SK-N-SH (cell line): Measurements from ENCODE around the gene CDKAL1.

ENCODE experiments used
- POLR2AphosphoS5 ChIP-seq: IDR thresholded peaks from 2 replicates; pipeline ENCODE4 v1.6.1; 2012; ENCODE audit warnings: low read depth, low read length
- RAD21 ChIP-seq: IDR thresholded peaks from 2 replicates; pipeline ENCODE4 v1.6.1; 2012; ENCODE audit warnings: mild to moderate bottlenecking, low read length
- TF ChIP-seq, protein P1 (sequence below): IDR thresholded peaks from 2 replicates; pipeline ENCODE4 v1.6.1; 2012; ENCODE audit warnings: mild to moderate bottlenecking, low read depth, low read length, moderate library complexity
- TF ChIP-seq, protein P2 (sequence below): fragments of 200-600 bp; sonication (generic); IDR thresholded peaks from 2 replicates; pipeline ENCODE4 v1.6.1; 2017; ENCODE audit warnings: antibody characterized with exemption, mild to moderate bottlenecking, moderate library complexity

DNA sequence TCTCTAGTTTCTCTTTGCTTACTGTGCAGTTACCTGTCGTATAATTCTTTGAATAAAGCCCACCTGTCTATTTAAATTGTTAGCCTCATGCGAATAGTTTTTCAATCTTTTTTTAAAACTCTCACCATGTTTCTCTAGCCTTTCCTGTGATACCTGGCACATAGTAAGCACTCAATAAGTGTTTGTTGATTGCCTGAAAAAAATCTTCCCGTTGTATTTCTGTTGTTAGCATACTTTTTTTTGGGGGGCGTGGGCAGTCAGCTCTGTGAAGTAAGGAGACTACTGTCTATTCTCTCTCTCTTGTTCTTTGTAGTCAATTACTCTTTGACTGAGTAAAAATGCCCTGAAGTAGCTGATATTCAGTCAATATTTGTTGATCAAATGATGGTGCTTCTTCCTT lies 205.8 kb downstream of the CDKAL1 start:
- no peak for TF ChIP-seq RAD21
- TF ChIP-seq, protein P1, sequence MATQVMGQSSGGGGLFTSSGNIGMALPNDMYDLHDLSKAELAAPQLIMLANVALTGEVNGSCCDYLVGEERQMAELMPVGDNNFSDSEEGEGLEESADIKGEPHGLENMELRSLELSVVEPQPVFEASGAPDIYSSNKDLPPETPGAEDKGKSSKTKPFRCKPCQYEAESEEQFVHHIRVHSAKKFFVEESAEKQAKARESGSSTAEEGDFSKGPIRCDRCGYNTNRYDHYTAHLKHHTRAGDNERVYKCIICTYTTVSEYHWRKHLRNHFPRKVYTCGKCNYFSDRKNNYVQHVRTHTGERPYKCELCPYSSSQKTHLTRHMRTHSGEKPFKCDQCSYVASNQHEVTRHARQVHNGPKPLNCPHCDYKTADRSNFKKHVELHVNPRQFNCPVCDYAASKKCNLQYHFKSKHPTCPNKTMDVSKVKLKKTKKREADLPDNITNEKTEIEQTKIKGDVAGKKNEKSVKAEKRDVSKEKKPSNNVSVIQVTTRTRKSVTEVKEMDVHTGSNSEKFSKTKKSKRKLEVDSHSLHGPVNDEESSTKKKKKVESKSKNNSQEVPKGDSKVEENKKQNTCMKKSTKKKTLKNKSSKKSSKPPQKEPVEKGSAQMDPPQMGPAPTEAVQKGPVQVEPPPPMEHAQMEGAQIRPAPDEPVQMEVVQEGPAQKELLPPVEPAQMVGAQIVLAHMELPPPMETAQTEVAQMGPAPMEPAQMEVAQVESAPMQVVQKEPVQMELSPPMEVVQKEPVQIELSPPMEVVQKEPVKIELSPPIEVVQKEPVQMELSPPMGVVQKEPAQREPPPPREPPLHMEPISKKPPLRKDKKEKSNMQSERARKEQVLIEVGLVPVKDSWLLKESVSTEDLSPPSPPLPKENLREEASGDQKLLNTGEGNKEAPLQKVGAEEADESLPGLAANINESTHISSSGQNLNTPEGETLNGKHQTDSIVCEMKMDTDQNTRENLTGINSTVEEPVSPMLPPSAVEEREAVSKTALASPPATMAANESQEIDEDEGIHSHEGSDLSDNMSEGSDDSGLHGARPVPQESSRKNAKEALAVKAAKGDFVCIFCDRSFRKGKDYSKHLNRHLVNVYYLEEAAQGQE, result no peak
- no peak for TF ChIP-seq POLR2AphosphoS5
- TF ChIP-seq, protein P2, sequence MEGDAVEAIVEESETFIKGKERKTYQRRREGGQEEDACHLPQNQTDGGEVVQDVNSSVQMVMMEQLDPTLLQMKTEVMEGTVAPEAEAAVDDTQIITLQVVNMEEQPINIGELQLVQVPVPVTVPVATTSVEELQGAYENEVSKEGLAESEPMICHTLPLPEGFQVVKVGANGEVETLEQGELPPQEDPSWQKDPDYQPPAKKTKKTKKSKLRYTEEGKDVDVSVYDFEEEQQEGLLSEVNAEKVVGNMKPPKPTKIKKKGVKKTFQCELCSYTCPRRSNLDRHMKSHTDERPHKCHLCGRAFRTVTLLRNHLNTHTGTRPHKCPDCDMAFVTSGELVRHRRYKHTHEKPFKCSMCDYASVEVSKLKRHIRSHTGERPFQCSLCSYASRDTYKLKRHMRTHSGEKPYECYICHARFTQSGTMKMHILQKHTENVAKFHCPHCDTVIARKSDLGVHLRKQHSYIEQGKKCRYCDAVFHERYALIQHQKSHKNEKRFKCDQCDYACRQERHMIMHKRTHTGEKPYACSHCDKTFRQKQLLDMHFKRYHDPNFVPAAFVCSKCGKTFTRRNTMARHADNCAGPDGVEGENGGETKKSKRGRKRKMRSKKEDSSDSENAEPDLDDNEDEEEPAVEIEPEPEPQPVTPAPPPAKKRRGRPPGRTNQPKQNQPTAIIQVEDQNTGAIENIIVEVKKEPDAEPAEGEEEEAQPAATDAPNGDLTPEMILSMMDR, result no peak
